Hepatic stellate cell (primary cell): ENCODE data around the gene C17orf58.
"Not testable (repeated sequence)": the region's sequence is repeated elsewhere in the genome, so short reads cannot be mapped to it uniquely, and the experiment has no call there.

ENCODE experiments used
- DNase-seq: peaks from one replicate; pipeline ENCODE4 v3.0.0; 2011; ENCODE audit warnings: low spot score

The C17orf58 gene

GRCh38 chr17:67999291-67999911 lies 3.1 kb upstream of the C17orf58 start:
- no peak for DNase-seq

DNA sequence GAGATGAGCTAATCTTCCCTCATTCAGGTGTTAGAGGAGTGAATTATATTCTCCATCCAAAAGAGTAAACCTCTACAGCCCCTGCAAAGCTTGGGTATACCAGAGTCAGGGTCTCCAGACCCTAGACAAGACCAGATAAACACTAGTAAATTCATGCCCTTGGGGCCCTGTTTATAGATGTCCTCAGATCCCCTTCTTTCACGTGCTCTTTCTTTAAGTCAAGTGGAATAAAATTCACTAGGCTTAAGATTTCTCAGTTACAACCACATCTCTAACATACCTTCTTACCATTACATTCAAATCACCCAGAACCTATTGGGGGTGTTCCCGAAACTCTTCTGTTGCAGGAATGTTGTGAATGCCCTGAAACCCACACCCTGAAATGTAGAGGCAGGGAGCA lies 2.2 kb upstream of the C17orf58 start:
- no peak for DNase-seq

GRCh38 chr17:67995570-67996263 lies 552 bp downstream of the C17orf58 start:
- peak; percentile 34 for DNase-seq

DNA sequence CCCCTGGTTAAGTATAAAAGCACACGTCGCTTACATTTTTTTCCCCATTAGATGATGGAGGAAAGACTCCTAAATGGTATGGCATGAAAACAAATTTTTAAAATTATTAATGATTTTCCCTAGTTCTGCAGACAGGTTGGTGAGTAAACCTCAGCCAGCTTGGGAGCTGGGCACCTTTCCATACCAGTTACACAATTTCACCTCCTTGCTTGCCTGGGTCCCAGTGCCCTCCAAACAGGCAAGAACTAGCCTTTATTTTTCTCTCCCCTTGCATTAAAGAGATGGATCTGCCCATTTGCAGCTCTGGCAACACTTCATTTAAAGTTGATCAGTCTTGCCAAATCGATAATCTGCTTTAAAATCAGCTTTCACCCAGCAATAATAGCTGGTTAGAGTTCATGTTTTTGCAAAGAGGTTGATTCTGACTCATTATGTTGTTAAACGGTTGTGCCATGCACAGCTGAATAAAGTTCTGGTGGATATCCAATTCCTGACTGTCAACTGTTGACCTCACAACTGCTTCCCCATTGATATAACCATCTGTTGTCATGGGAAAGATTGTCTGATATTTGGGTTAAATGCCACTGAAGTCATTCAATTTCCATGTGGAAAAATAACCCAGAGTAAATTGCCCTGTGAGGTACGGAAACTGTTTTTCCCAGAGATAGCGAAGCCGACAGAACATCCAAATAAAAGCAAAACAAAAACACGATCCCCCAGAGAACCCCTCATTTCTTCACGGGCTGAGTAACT lies 1.3 kb downstream of the C17orf58 start:
- peak; percentile 86 for DNase-seq

DNA sequence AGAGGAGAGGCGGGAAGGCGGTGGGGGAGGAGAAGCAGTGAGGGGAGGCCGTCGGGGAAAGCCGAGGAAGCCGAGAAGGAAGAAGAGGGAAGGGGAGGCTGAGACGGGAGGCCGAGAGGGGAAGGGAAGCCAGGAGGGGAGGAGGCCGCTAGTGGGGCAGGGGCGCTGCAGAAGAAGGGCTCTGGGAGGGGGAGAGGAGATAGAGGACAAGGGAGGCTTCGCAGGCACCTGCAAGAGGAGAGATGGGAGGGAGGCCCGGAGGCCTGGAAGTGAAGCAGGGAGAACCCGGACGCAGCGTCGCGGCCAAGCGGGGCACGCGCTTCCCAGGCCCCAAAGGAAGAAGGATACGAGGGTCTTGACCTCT lies 2.3 kb downstream of the C17orf58 start:
- peak; percentile 21 for DNase-seq

DNA sequence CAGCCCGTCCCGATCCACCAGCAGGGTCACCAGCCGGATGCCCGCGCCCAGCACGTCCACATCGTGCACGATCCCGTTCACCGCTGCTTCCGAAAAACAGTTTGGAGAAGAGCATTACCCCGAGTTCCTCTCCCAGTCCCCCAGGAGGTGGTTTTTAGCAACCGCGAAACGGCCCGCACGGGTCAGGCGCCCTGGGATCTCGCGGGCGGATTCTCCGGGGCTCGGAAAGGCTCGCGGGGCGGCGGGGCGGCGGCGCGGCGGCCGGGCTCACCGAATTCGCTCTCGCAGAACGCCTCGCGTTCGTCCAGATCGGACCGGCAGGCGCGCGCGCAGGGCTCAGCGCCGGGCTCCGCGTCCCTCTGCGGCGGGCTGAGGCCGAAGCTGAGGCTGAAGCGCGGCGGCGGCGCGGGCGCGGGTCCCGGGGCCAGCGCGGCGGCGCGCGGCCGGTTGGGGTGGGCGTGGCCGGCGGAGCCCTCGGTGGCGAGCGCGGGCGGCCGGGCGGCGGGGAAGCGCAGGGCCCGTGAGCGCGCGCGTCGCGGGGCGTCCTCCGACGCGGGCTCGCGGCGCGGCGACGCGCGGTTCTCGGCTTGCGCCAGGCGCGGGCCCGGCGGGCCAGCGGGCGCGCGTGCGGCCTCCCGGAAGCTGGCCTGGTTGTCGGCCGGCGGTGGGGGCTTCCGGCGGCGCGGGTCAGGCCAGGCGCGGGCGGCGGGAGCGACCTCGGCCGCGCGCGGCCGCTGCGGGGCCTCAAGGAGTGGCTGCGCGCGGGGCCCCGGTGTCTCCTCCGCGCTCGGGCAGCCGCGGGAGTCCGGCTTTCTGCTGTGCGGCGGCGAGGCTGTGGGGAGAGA lies 2.9 kb downstream of the C17orf58 start:
- DNase-seq, result peak; percentile 81

DNA sequence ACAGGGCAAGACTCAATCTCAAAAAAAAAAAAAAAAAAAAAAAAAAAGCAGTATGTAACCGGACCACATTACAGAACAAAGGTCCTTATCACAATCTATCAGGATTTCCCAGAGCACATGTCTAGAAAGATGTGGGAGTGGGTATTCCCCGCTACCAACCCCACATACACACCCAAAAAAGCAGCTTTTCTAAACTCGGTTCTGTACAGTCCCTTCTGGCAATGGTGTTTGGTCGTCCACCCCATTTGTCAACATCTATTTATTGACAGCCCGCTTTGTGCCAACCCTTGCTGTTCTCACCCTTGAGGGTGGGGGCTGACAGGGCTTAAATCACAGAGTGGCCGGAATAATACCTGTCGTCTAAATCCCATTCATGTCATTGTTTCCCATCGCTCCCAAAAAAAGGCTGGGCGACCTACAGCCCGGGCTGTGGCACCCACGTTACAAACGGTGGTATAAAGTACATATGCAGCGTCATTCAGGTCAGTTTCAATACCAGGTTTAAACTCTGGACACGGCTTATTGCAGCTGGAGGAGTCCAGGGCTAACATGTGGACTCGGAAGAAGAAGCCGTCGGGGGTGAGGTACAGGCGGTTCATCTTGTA lies 3.6 kb downstream of the C17orf58 start:
- no peak for DNase-seq

- no peak for DNase-seq
These were observed 5.4 kb downstream of the C17orf58 start for GRCh38 chr17:67990909-67991308.

- DNase-seq, result no peak
These were observed 12.9 kb downstream of the C17orf58 start for GRCh38 chr17:67983383-67983688.

- no peak for DNase-seq
These were observed 13.4 kb downstream of the C17orf58 start for GRCh38 chr17:67982686-67983382.

- DNase-seq, result no peak
These were observed 14.1 kb downstream of the C17orf58 start for GRCh38 chr17:67982034-67982640.

GRCh38 chr17:67980883-67981282 lies 15.4 kb downstream of the C17orf58 start:
- not testable (repeated sequence) for DNase-seq

DNA sequence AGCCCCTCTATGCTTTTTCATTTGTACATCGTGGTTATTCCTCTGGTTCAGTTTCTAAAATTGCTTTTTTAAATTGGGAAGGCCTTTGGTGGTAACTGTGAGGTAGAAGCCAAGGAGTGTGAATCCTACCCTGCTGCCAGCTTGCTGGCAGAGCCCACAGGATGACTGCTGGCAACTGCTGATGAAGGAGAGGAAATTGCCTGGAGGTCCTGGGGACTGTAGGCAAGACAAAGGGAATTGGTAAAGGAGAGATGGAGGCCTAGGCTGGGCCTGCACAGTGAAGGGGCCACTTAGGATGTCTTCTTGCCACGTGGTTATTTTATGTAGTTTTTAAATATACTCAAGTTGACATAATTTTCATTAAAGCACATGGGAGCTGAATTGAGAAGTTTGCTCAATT lies 15.8 kb downstream of the C17orf58 start:
- no peak for DNase-seq

DNA sequence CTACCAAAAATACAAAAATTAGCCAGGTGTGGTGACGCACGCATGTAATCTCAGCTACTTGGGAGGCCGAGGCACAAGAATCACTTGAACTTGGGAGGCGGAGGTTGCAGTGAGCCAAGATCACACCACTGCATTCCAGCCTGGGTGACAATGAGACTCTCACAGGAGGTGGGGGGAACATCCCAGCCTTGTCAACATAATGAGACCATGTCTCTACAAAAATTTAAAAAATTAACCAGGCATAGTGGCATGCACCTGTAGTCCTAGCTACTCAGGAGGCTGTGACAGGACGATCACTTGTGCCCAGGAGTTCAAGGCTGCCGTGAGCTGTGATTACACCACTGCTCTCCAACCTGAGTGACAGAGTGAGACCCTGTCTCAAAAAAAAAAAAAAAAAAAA lies 20.0 kb downstream of the C17orf58 start:
- not testable (repeated sequence) for DNase-seq

DNA sequence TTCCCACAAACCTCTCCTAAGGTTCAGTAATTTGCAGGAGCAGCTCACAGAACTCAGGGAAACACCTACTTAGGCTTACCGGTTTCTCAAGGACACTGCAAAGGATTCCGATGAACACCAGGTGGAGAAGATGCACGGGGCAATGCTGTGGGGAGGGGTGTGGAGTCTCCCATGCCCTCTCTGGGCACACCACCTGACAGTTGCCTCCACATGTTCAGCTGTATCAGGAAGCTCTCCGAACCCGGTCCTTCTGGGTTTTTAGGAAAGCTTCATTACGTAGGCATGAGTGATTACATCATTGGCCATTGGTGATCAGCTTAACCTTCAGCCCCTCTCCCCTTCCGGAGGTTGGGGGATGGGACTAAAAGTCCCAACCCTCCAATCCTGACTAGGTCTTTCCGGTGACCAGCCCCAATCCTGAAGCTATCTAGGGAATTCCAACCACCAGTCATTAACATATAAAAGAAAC lies 21.6 kb downstream of the C17orf58 start:
- no peak for DNase-seq

DNA sequence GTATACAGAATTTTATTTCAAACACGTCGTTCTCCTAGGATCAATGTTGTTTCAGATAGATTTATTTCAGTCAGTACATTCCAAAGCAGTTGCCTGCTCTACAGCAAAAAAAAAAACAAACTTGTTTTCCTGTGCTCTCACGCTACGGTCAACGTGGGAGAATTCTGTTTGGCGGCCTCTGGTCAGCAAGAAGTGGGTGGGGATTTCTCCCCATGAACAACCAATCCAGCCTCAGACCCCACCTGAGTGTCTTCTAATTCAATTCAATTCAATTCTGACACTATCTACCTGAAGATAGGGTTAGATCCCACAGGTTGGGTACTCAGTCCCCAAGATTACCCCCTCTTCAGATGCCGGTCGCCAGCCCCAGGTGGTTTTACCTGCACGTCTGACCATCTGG lies 22.1 kb downstream of the C17orf58 start:
- no peak for DNase-seq

DNA sequence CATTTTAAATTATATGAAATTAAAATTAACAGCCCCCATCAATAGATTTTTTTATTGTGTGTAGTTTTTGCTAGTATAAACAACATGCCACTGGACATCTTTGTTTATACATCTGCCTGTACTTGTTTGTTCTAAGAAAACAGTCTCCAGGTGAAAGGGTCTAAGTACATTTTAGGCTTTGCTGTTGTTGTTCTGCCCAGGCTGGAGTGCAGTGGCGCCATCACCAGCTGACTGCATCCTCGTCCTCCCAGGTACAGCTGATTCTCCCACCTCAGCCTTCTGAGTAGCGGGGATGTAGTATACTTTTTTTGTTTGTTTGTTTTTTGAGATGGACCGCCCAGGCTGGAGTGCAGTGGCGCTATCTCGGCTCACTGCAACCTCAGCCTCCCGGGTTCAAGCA lies 25.5 kb downstream of the C17orf58 start:
- no peak for DNase-seq

DNA sequence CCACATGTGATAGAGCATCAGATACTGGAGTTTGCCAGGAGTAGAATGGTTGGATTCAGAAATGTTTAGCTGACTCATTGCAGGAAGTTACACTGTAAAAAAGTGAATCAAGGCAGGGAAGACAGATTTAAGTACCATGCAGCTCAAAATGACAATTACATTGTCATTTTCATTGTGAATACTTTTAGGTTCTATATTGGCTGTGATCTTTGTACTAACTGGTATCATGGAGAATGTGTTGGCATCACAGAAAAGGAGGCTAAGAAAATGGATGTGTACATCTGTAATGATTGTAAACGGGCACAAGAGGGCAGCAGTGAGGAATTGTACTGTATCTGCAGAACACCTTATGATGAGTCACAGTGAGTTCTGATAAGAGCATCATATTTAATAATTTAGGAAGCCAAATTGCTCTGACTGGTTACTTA lies 33.1 kb downstream of the C17orf58 start:
- peak; percentile 18 for DNase-seq

- not testable (repeated sequence) for DNase-seq
These were observed 34.1 kb downstream of the C17orf58 start for GRCh38 chr17:67962156-67962555.

DNA sequence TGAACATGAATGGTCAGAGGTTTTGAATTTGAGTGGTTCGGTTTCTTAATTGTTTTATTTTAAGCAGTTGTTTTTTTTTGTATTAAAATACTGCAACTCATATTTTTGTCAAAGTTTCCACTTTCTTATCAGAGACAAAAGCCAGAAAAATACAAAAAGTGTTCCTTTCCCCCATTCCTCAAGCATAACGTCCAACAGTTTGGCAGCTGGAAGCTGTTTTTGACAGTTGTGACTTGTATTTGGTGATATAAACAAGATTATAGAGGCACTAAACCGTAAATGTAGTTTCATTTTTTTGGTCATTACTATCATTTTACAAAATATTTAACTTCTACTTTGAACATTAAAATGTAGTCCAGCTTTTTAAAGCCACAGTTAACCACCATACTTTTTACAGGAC lies 36.0 kb downstream of the C17orf58 start:
- DNase-seq, result not testable (repeated sequence)

GRCh38 chr17:67959510-67959909 lies 36.8 kb downstream of the C17orf58 start:
- DNase-seq, result no peak
